GM12878 (cell line): ENCODE results near the gene YWHAQ. TPM values are rescaled to one million over a fixed set of nuclear protein-coding genes. Genes with fewer than 3 reads are reported as not detected.
A peak's percentile ranks its signal among the peaks of the same experiment; 100 is the strongest.

Experiments
- BACH1 ChIP-seq: fragments of 450-650 bp; IDR thresholded peaks from 2 replicates; pipeline ENCODE4 v1.6.1; 2017; ENCODE audit warnings: mild to moderate bottlenecking, borderline replicate concordance
- BHLHE40 ChIP-seq, 2 experiments: fragments of 450-650 bp in 1 of 2; IDR thresholded peaks; 2 replicates each; pipeline ENCODE4 v1.6.1; 2011 to 2017; ENCODE audit warnings: low read depth in 2 of 2, borderline replicate concordance in 1 of 2, improper control_type of control experiment in 1 of 2, low read length in 1 of 2, mild to moderate bottlenecking in 1 of 2
- CHD4 ChIP-seq: fragments of 200-600 bp; sonication (generic); IDR thresholded peaks from 2 replicates; pipeline ENCODE4 v1.6.1; 2016; ENCODE audit warnings: mild to moderate bottlenecking
- EGR1 ChIP-seq, 2 experiments: IDR thresholded peaks; 1 replicate in 1 of 2; 2 replicates in 1 of 2; pipeline ENCODE4 v1.6.1; 2011 to 2012; ENCODE audit warnings: low read depth in 2 of 2, low read length in 2 of 2, borderline replicate concordance in 1 of 2, mild to moderate bottlenecking in 1 of 2, moderate library complexity in 1 of 2
- NFYB ChIP-seq: IDR thresholded peaks from 2 replicates; pipeline ENCODE4 v1.6.1; 2011; ENCODE audit warnings: low read depth, mild to moderate bottlenecking, low read length, improper control_type of control experiment, moderate library complexity; ENCODE audit not compliant: insufficient read depth
- SUPT20H ChIP-seq: IDR thresholded peaks from 2 replicates; pipeline ENCODE4 v1.6.1; 2011; ENCODE audit warnings: low read depth, mild to moderate bottlenecking, low read length, moderate library complexity, borderline replicate concordance; ENCODE audit not compliant: control insufficient read depth
- TAF1 ChIP-seq: IDR thresholded peaks from 2 replicates; pipeline ENCODE4 v1.6.1; 2011; ENCODE audit warnings: mild to moderate bottlenecking, low read depth, low read length, borderline replicate concordance
- ZNF622 ChIP-seq: fragments of 450-650 bp; IDR thresholded peaks from 2 replicates; pipeline ENCODE4 v1.6.1; 2017; ENCODE audit warnings: mild to moderate bottlenecking, inconsistent platforms
- polyA plus RNA-seq, 11 experiments: library from polyadenylated mRNA; depleted of rRNA in 4 of 11; unstranded in 6 of 11; stranded (reverse) in 5 of 11; fragments of >200 nt; fragmentation: Nextera tagmentation in 4 of 11; fragmentation: Illumina TruSeq in 1 of 11; extraction: Ambion mirVana in 4 of 11; extraction: Trizol in 1 of 11; gene quantifications; 1 replicate in 1 of 11; 2 replicates in 10 of 11; pipeline versions ENCODE4 v1.2.1 to v1.2.3, GENCODE V29; 2011 to 2016; ENCODE audit warnings: inconsistent platforms in 2 of 11, missing spikeins in 2 of 11, low read depth in 1 of 11
- total RNA-seq, 4 experiments: library from RNA; depleted of rRNA in 3 of 4; stranded (reverse); fragments of >200 nt in 3 of 4; fragmentation: Illumina TruSeq in 1 of 4; extraction: Trizol in 1 of 4; gene quantifications; 2 replicates each; pipeline versions ENCODE4 v1.2.1 to v1.2.3, GENCODE V29; 2013 to 2021
- TF ChIP-seq, protein P1 (sequence below): IDR thresholded peaks from 2 replicates; pipeline ENCODE4 v1.6.1; 2011; ENCODE audit warnings: borderline replicate concordance, low read depth, mild to moderate bottlenecking, moderate library complexity, mixed read lengths, low read length; ENCODE audit not compliant: insufficient read depth; ENCODE audit errors: extremely low read length
- TF ChIP-seq, protein P2 (sequence below), 3 experiments: IDR thresholded peaks in 2 of 3; conservative IDR thresholded peaks in 1 of 3; 2 replicates each; pipeline ENCODE4 v1.5.1; 2011; ENCODE audit warnings: low read depth in 3 of 3, low read length in 3 of 3, mild to moderate bottlenecking in 3 of 3, control low read depth in 2 of 3, moderate library complexity in 2 of 3, inconsistent platforms in 1 of 3, mixed read lengths in 1 of 3; ENCODE audit not compliant: control insufficient read depth in 2 of 3, insufficient read depth in 1 of 3; ENCODE audit errors: extremely low read depth in 1 of 3
- TF ChIP-seq, protein P3 (sequence below): fragments of 450-650 bp; IDR thresholded peaks from 2 replicates; pipeline ENCODE4 v1.6.1; 2017; ENCODE audit warnings: mild to moderate bottlenecking, moderate library complexity
- TF ChIP-seq, protein P4 (sequence below): fragments of 450-650 bp; IDR thresholded peaks from 2 replicates; pipeline ENCODE4 v1.6.1; 2017; ENCODE audit warnings: low read depth, mild to moderate bottlenecking, moderate library complexity

YWHAQ gene
- total and polyA plus RNA-seq, 10 of the 15 experiments (the other 5 are each of a cell fraction or from before 2014, with no cell fraction given) = 63.0 to 515 (median 219) TPM

DNA sequence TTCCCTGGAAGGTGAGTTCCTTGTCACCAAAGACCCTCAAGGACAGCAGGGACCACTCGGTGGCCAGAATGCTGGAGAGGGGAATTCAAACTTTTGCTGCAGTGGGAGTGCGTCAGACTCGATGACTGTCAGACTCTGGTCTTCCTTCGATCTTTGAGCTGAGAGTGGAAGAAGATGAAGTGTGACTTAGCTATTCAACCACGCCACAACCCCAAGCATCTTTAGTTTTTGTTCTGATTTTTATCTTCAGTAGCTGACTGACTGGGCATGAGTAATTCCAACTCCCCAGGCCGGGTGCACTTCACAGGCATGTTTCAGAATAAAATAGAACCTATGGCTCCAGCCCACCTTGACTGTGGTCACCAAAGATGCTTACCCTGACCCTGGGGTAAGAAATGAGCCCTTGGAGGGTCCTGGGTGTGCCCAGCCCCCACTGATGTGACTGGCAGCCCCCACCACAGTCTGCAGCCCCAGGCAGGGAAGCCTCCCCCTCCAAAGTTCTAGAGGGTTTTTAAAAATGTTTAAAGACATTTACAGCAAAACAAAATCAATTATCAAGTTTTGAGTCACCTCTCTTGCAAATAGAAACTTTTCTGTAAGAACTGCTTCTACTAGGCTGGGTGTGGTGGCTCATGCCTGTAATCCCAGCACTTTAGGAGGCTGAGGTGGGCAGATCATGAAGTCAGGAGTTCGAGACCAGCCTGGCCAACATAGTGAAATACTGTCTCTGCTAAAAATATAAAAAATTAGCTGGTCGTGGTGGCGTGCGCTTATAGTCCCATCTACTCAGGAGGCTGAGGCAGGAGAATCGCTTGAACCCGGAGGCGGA is 24.9 kb upstream of the YWHAQ start (continued):
- TF ChIP-seq BHLHE40 (IDR thresholded peaks at IDR 0.05; ENCODE audit: borderline replicate concordance in 1 of 2, low read depth in 2 of 2, low read length in 1 of 2) (0 out of 4 replicates have a peak, but pooled peaks of 1 of the 2 experiments have one; percentile 6), TAF1 (no peak), SUPT20H (no peak), NFYB (no peak), CHD4 (no peak), EGR1 (IDR thresholded peaks at IDR 0.05; ENCODE audit: borderline replicate concordance in 1 of 2, low read depth in 2 of 2, low read length in 2 of 2) (no peak), BACH1 (0 out of 2 replicates have a peak, but pooled peaks have one; percentile 38), ZNF622 (no peak)
- TF ChIP-seq, protein P1, sequence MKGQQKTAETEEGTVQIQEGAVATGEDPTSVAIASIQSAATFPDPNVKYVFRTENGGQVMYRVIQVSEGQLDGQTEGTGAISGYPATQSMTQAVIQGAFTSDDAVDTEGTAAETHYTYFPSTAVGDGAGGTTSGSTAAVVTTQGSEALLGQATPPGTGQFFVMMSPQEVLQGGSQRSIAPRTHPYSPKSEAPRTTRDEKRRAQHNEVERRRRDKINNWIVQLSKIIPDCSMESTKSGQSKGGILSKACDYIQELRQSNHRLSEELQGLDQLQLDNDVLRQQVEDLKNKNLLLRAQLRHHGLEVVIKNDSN = no peak
- TF ChIP-seq, protein P2, sequence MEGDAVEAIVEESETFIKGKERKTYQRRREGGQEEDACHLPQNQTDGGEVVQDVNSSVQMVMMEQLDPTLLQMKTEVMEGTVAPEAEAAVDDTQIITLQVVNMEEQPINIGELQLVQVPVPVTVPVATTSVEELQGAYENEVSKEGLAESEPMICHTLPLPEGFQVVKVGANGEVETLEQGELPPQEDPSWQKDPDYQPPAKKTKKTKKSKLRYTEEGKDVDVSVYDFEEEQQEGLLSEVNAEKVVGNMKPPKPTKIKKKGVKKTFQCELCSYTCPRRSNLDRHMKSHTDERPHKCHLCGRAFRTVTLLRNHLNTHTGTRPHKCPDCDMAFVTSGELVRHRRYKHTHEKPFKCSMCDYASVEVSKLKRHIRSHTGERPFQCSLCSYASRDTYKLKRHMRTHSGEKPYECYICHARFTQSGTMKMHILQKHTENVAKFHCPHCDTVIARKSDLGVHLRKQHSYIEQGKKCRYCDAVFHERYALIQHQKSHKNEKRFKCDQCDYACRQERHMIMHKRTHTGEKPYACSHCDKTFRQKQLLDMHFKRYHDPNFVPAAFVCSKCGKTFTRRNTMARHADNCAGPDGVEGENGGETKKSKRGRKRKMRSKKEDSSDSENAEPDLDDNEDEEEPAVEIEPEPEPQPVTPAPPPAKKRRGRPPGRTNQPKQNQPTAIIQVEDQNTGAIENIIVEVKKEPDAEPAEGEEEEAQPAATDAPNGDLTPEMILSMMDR (IDR thresholded peaks at IDR 0.05 in 2 of 3, conservative IDR thresholded peaks at IDR 0.05 in 1 of 3; ENCODE audit: control insufficient read depth in 2 of 3, extremely low read depth in 1 of 3, insufficient read depth in 1 of 3, low read depth in 3 of 3, low read length in 3 of 3) = no peak
- TF ChIP-seq, protein P3, sequence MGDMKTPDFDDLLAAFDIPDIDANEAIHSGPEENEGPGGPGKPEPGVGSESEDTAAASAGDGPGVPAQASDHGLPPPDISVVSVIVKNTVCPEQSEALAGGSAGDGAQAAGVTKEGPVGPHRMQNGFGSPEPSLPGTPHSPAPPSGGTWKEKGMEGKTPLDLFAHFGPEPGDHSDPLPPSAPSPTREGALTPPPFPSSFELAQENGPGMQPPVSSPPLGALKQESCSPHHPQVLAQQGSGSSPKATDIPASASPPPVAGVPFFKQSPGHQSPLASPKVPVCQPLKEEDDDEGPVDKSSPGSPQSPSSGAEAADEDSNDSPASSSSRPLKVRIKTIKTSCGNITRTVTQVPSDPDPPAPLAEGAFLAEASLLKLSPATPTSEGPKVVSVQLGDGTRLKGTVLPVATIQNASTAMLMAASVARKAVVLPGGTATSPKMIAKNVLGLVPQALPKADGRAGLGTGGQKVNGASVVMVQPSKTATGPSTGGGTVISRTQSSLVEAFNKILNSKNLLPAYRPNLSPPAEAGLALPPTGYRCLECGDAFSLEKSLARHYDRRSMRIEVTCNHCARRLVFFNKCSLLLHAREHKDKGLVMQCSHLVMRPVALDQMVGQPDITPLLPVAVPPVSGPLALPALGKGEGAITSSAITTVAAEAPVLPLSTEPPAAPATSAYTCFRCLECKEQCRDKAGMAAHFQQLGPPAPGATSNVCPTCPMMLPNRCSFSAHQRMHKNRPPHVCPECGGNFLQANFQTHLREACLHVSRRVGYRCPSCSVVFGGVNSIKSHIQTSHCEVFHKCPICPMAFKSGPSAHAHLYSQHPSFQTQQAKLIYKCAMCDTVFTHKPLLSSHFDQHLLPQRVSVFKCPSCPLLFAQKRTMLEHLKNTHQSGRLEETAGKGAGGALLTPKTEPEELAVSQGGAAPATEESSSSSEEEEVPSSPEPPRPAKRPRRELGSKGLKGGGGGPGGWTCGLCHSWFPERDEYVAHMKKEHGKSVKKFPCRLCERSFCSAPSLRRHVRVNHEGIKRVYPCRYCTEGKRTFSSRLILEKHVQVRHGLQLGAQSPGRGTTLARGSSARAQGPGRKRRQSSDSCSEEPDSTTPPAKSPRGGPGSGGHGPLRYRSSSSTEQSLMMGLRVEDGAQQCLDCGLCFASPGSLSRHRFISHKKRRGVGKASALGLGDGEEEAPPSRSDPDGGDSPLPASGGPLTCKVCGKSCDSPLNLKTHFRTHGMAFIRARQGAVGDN = no peak
- TF ChIP-seq, protein P4, sequence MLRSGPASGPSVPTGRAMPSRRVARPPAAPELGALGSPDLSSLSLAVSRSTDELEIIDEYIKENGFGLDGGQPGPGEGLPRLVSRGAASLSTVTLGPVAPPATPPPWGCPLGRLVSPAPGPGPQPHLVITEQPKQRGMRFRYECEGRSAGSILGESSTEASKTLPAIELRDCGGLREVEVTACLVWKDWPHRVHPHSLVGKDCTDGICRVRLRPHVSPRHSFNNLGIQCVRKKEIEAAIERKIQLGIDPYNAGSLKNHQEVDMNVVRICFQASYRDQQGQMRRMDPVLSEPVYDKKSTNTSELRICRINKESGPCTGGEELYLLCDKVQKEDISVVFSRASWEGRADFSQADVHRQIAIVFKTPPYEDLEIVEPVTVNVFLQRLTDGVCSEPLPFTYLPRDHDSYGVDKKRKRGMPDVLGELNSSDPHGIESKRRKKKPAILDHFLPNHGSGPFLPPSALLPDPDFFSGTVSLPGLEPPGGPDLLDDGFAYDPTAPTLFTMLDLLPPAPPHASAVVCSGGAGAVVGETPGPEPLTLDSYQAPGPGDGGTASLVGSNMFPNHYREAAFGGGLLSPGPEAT = no peak
